Medulla oblongata (tissue), 1 donor: ENCODE results near the gene PAEP.

ENCODE experiments used
- DNase-seq: peaks from one replicate; pipeline ENCODE4 v3.0.0-alpha.2; 2015; ENCODE audit errors: extremely low spot score

PAEP gene

DNA sequence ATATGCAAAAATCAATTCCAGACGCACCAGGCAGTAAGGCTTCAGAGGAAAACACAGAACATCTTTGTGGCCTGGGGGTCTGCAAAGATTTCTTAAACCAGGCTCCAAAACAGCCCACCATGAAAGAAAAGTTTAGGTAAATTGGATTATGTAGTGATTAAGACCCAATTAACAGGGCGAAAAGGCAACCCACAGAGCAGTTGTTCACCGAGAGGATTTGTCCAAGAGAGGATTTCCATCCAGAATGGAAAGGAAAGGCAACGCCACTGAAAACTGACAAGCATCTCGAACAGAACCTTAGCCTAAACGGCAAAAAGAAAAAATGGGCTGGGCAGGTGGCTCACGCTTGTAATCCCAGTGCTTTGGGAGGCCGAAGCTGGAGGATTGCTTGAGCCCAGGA lies 40.4 kb downstream of the PAEP start:
- DNase-seq: no peak

DNA sequence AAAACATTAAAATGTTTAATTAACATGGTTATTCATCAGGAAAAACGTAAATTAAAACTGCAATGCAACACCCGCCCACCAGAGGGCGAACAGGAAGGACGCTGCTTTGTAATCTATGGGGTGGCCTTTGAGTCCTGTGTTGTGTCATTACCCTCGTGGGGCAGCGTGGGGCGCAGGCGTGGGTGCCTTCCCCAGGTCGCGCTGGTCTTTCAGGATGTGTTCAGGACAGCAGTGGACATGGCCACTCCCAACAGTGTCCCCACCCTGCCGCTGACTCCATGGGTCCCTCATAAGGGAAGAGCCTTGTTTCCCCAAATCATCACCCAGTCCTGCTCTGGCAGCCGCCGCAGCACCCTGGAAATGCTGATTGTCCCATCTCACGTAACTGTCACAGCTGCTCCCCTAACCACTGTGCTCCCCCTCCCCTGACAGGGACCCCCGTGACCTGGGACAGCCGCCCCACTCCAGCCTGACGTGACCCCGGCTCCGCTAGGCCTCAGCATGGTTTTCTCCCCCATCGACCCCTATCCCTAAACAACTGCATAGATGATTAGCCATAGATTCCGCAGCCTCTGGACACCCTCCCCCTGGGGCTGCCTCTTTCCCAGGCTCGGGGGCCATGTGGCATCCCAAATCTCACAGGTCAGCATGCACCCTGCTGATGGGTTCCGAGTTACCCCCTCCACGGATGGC lies 41.4 kb downstream of the PAEP start:
- DNase-seq: no peak

DNA sequence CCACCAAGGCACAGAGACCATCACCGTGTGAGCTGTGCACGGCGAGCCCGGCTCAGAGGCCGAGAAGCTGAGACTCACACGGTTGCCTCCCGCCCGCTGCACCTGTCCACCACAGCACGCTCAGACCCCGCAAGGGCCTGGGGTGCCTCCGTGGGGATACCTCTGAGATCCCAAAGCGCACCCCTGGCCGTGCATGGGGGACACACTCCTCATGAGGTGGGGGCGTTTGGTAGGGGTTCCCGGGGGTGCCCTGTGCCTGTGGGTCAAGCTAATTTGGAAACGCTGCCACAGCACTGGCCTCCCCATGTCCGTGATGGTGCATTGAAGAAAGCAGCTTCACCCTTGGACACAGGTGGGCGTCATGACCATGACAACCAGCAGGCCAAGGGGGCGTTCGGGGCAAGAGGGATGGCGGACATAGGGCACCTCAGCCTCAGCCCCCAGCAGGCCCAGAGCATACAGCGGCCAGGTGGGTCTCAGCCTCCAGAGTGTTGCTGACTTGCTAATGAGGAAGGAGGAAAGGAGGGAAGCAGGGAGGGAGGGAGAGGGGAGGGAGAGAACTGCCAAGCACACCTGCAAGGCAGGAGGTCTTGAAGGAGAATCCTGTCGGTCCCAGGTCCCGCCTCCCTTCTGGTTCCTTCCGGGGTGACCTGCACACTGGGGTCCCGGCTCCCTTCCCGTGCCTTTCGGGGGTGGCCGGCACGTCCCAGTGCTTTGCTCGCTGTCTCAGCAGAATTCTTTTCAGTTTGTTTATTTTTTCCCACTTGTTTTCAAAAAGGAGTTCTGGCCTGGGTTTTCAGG lies 43.1 kb downstream of the PAEP start:
- DNase-seq: no peak

DNA sequence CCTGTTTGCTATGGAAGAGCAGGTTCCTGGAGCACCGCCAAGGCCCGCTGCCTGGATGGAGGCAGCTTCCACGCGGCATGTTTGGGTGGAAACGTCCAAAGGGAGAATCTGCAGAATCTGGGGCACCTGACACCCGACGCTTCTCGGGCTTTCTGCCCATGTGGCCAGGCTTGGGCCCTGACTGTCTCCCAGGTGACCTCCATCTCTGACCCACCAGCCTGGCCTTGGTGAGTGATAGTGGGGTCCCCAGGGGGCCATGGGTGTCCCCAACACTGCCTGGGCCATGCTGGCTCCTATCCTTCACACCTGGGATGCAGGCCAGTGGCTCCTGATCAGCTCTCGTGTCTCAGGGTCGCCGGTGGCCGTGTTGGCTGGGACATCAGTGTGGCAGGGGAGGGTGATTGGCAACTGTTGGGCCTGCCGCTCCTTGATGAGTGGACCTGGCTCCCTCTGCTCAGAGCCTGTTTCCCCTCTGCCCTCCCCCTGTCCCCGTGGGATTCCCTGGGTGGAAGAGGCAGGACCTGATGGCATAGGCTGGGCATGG lies 43.8 kb downstream of the PAEP start:
- DNase-seq: no peak

DNA sequence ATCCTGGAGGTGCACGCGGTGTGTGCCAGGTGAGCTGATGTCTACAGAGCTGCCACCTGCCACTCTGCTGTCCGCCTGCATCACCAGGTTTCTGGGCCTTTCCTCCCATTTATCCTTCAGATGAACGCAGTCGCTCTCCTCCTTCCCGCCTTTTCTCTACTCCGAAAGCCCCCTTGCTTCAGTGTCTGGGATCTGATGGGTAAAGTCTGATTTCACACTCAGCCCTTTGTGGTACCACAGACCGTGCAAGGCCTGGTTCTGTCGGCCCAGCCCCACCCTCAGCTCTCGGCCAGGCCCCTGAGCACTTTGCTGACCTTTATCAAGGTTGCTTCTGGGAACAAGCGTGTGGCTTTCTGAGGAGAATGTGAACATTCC lies 45.3 kb downstream of the PAEP start:
- no peak for DNase-seq

DNA sequence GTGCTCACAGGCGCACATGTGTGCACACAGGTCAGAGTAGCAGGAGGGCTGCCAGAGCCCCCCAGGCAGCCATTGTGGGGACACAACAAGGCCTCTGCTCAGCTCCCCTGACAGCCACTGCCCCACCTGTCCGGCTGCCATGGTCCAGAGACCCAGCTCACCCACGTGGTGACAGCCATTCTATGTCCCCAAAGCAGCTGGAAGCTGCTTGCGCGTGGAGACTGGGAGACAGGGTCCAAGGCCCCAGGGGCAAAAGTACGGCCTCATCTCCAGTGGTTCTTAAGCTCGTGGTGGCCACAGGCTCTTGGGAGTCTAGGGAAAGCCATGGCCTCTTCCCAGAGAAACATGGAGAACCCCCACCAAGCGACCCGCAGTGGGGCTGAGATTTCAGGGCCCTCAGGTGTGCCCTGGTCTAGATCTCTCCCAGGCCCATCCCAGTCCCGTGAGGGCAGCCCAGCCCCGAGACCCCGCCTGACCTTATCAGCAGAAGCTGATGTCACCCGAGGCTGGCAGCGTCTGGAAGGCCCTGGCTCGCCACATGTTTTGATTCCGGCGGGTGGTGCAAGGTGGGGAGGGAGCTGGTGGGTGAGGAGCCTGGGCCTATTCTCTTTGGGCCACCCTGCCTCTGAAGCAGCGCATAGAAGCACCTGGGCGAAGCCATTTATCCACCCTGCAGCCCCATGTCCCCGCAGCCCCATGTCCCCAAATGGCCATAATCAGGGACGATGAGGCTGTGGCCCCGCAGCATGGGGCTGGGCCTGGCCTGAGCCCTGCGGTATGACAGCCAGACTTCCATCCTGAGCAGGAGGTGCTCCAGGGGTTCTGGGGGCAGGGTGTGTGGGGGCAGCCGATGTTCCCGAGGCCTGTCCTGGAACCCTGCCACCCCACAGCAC lies 46.1 kb downstream of the PAEP start:
- no peak for DNase-seq

DNA sequence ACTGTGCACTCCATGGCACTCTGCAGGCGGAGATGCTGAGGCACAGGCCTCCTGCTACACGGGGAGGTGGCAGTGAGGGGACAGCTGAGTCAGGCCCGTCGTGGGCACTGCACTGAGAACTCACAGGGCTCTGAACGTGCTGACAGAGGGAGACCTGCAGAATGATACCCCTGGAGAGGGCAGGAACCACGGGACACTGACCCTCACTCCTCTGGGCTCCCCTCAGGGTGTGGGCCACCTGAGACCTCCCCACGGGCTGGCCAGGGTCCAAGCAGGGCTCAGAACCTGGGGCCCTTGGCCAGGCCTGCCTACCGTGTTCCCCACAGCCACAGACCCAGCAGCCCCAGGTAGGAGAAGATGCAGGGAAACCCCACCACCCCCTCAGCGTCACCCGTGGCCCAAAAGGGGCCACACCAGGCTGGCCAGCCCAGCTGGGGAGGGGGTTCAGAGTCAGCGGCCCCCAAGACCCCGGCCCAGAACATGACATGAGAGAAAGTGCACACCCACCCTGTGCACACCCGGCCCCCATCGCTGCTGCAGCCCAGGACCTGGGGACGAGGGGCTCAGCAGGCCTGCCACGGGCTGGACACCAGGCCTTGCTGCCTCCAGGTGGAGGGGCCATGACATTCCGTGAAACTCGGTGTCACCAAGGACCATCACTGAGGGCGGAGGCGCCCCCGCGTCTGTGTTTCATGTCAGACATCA lies 46.9 kb downstream of the PAEP start:
- DNase-seq: no peak

DNA sequence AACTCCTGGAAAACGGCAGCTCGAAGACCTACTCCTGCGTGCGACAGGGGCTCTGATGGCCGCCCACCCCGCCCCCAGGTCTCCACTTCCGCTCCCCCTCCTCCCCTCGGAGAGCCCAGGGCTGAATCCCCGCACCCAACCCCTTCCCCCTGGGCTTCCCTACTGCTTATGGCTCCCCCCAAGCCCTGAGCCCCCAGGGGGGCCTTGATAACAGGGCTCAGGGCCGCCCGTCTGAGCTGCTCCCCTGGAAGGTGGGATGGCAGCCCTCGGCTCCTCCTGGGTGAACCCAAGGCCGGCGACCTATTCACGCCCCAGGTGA lies 47.4 kb downstream of the PAEP start:
- DNase-seq: no peak

DNA sequence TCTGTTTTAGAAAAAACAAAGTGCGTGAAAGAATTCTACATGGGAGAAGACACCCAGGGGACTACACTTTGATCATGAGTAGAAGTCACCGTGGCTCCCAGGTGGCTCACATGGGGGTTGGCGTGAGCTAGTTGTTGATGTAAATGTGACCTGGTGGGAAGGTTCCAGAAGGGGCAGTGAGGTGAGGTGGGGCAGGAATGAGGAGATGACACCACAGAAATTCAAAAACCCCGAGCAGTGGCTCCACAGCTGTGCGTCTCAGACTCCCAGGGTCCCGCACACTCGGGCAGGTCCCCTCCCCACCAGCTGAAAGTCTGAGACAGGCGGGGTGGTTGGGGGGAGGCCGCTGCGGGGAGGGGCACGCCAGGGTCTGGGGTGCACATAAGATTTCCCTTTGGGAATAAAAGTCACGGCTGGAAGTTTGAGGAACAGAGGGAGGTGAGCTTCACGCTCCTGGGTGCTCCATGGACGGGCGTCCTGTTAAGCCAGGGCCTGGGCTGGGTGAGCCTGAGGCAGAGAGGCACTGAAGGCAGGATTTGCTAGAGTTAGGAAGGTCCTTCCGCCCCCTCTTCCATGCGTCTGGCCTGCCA lies 47.9 kb downstream of the PAEP start:
- DNase-seq: no peak

DNA sequence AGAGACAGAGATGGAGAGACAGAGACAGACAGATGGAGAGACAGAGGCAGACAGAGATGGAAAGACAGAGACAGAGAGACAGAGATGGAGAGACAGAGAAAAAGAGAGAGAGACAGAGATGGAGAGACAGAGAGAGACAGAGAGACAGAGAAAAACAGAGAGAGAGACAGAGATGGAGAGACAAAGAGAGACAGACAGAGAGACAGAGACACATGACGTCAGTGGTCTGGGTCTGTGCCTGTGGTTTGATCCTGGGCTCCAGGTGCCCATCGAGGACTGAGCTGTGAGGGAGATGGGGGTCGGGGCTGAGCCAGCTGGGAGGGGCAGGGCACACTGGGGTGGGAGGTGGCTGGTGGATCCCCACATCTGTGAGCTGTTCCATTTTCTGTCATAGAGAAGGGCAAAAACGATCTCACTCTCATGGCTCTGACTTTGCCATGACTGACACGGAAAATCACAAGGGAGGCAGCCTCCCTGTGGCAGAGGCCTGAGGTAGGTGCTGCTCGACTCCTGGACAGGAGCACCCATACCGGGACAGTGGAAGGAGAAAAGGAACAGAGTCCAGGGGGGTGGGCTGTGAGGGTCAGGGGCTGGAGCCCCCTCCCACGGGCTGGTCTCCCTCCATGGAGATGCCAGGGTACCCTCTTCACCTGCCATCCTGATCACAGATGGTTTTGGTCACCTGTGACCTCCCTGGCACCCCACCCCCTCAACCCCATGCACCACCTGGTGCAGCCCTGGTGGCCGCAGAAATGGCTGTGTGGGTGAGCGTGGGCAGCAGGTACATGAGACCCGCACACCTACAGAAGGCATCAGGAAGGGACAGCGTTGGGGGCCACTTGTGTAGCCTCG lies 49.0 kb downstream of the PAEP start:
- DNase-seq: no peak

DNA sequence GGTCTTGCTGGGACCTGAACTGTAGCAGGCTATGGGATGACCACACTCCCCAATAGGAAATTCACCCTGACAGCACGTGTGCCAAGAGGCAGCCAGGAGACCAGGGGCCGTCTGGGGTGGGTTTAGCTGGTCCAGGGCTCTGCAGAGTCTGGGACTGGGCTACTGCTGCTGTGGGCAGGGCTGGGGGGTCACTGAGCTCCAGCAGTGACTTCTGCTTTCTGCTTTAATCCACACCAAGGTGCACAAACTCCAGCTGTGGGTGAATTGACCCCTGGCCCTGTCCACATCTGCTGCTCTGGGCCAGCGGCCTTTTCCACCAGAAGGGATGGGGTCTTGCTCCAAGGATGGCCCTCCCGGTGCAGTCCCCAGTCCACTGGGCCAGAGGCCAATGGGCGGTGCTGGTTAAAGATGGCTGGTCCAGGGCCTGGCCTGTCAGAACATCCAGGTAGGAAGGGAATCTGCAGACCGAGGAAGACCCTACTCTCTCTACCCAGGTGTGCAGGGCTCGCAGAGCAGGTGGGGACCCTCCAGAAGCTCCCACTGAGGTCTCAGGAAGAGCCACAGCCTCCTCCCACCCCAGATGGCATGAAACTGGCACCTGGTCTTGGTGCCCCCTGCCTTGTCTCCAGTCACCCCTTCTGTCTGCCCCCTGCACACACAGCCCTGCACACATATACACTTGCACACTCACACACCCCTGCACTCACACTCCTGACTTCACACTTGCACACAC lies 49.8 kb downstream of the PAEP start:
- DNase-seq: no peak

DNA sequence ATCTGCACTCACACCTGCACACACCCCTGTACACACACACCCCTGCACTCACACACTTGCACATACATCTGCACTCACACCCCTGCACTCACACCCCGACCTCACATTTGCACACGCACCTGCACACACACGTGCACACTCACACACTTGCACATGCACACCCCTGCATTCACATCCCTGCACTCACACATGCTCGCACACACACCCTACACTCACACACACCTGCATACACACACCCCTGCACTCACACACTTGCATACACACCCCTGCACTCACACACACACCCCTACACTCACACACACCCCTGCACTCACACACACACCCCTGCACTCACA lies 50.3 kb downstream of the PAEP start:
- no peak for DNase-seq

DNA sequence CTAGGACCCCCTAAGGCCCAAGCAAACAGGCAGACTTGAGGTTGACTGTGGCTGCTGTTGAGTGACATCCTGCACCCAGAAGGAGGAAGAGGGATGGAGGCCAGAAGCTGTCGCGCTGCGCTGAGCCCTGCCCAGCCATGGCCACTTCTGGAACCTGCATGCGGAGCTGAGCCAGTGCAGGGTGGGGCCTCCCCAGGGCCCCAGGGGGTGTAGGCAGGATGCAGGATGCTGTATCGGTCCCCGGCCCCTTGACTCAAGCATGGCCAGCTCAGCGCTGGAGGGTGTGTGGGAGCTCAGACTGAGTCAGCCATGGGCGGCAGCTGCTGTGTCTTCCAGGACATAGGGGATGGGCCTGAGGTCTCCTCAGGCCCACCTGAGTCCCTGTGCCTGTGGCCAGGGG lies 50.9 kb downstream of the PAEP start:
- DNase-seq: no peak

DNA sequence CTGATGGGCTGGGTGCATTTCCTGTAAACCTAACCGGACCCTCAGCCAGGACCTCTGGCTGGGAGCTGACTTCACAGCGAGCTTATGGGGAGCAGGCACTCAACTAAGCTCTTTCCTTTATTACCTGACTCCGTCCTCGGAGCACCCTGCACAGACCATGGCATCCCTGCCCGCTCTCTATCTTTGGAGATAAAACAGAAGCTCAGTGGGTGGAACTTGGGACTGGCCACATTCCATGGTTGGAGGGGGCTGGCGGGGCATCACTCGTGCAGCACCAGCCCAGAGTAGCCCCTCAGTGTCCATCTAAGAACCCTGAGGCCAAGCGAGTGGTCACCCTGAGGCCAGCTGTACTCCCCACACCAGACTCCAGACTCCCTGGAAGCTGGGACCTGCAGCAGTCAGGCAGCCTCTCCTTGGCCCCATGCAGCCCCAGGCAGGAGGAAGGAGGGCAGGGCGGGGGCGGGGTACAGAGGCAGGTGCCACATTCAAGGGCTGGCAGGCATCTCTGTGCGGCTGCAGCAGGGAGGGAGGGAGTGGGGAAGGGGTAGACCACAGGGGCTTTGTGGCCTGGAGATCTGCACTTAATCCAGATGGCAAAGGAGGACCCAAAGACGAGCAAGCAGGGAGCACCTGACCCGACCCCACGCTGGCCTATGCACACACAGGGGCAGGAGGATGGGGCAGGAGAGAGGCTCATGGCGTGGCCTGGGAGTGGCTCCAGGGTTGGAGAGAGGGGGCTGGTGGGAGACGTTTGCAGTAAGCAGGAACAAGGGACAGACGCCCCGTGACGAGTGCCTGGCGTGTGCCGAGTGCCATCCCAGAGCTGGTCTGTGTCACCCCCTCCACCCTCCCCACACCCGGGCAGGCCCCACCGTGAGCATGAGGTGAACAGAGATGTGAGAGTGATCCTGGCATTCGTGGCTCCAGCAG lies 51.7 kb downstream of the PAEP start:
- no peak for DNase-seq

DNA sequence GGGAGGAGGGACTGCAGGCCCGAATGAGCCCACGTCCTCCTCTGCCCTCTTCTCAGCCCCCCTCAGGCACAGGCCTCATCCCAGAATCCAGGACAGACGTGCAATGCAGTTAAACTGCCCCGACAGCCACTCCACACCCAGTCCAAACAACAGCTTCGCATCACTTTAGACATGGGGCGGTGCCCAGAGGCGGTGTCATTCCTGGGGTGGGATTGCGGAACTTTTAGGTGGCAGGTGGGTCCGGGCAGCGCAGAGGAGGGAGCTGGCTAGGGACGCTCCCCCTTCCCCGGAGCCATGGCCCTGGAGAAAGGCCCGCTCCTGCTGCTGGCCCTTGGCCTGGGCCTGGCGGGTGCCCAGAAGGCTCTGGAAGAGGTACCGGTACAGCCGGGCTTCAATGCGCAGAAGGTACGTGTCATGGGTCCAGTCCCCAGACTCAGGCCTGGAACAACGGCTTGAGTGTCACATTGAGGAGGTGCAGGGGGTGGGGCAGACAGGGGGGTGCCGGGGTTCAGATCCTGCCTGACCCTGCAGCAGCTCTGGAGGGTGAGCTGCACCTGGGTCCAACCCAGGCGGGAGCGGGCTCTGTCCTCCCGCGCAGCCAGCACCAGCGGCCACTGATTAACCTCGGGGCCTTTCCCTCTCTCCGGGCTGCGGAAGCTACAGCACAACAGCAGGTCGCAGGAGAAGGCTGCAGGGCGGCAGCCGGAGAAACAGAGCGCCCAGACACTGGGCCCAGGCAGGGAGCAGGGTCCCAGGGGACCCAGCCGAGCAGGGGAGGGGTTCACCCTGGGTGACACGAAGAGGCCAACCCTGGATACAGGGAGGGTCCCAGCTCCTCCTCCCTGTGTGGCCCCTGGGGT lies 52.6 kb downstream of the PAEP start:
- DNase-seq: no peak

DNA sequence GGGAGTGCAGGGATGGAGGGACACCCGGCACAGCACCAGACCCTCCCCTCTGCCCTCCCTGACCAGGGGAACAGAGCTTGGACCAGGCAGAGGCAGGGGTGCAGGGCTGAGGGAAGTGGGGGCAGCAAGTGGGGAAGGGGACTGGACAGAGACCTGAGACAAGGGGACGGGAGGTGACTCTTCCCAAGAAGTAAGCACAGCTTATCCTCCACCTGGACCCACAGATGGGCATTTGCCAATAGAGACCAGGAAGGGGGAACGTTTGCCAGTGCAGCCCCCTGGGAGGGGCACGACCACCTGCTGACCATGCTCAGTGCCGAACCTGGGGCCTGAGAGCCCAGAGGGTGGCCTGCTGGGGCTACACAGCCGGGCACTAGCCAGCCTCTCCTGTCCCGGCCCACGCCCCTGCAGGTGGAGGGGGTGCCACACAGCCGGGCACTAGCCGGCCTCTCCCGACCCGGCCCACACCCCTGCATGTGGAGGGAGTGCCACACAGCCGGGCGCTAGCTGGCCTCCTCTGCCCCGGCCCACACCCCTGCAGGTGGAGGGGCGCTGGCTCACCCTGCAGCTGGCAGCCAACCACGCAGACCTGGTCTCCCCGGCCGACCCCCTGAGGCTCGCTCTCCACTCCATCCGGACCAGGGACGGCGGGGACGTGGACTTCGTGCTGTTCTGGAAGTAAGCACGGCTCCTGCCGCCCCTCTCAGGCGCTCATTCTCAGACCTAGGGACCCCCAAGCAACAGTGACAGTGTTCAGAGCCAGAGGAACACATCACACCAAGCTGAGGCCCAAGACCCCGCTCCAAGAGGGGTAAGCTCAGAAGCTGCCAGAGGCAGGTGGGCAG lies 53.5 kb downstream of the PAEP start:
- DNase-seq: no peak
